HepG2 (cell line): ENCODE measurements around the gene GLB1L3. TPM values are rescaled to one million over a fixed set of nuclear protein-coding genes. Genes with fewer than 3 reads are reported as not detected.

ENCODE experiments used
- PLRG1 ChIP-seq: fragments of 450-650 bp; conservative IDR thresholded peaks from 2 replicates; pipeline ENCODE4 v1.6.1; 2016
- ZNF484 ChIP-seq: sonication (generic); formaldehyde crosslinking; IDR thresholded peaks from 2 replicates; pipeline ENCODE4 v1.5.1; 2020; ENCODE audit warnings: mild to moderate bottlenecking, low read depth, missing genetic modification reagents, borderline replicate concordance
- polyA plus RNA-seq, 8 experiments: library from polyadenylated mRNA; depleted of rRNA in 3 of 8; stranded (reverse) in 7 of 8; unstranded in 1 of 8; fragments of >200 nt; fragmentation: Illumina TruSeq in 4 of 8; extraction: Trizol in 4 of 8; gene quantifications; 2 replicates each; pipeline versions ENCODE4 v1.2.1 to v1.2.3, GENCODE V29; 2011 to 2016; ENCODE audit warnings: low read depth in 4 of 8, missing spikeins in 1 of 8, mixed read lengths in 1 of 8; ENCODE audit not compliant: insufficient read depth in 1 of 8
- total RNA-seq, 5 experiments: library from RNA; depleted of rRNA; stranded (reverse); fragments of >200 nt; fragmentation: Illumina TruSeq; extraction: Trizol; gene quantifications; 2 replicates each; pipeline ENCODE4 v1.2.3, GENCODE V29; 2016; ENCODE audit warnings: low read depth in 1 of 5
- TF ChIP-seq, protein P1 (sequence below): sonication (generic); formaldehyde crosslinking; IDR thresholded peaks from 2 replicates; pipeline ENCODE4 v1.8.0; 2022; ENCODE audit warnings: missing genetic modification reagents, mild to moderate bottlenecking, moderate library complexity, borderline replicate concordance
- TF ChIP-seq, protein P2 (sequence below): sonication (generic); formaldehyde crosslinking; IDR thresholded peaks from 2 replicates; pipeline ENCODE4 v1.5.0; 2020; ENCODE audit warnings: mild to moderate bottlenecking, missing genetic modification reagents, borderline replicate concordance
- TF ChIP-seq, protein P3 (sequence below): sonication (generic); formaldehyde crosslinking; IDR thresholded peaks from 2 replicates; pipeline ENCODE4 v1.4.0; 2020; ENCODE audit warnings: missing genetic modification reagents

The GLB1L3 gene
- total and polyA plus RNA-seq, 2 of the 13 experiments (the other 11 are each of a cell fraction or from before 2014, with no cell fraction given), result not detected

DNA sequence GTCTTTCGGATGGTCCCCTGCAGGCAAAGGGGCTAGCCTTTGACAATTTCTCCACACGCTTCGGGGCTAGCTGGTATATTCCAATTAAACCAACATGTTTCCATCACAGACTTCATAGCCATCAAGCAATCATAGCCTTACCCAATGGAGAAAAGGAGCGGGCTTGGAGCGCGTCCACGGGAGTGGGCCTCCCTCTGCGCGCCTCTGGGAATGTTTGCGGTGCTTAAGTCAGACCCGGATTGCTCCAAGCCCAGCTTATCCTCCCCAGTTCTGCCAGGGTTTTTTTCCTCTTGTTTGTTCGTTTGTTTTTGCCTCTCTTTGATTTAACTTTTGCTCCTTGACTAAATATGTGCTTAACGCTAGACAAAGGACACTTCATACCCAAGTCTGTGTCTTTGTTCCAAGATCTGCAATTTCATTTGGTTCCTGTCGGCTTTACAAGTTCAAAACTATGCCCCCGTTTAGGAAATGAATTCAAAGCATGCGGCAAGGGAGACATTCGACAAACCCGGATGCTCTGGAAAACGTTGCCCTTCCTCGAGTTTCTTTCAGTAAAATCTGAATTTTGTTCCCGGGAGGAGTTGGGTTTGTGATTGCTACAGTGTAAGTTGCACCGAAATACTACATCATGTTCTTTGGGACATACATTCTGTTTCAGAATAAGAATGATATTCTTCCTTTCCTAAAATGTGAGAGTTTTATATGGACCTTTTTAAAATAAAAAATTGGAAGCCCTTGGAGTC lies 54.6 kb downstream of the GLB1L3 start (continued):
- TF ChIP-seq, protein P1, sequence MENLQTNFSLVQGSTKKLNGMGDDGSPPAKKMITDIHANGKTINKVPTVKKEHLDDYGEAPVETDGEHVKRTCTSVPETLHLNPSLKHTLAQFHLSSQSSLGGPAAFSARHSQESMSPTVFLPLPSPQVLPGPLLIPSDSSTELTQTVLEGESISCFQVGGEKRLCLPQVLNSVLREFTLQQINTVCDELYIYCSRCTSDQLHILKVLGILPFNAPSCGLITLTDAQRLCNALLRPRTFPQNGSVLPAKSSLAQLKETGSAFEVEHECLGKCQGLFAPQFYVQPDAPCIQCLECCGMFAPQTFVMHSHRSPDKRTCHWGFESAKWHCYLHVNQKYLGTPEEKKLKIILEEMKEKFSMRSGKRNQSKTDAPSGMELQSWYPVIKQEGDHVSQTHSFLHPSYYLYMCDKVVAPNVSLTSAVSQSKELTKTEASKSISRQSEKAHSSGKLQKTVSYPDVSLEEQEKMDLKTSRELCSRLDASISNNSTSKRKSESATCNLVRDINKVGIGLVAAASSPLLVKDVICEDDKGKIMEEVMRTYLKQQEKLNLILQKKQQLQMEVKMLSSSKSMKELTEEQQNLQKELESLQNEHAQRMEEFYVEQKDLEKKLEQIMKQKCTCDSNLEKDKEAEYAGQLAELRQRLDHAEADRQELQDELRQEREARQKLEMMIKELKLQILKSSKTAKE (CRISPR knock-in tag), result no peak
- TF ChIP-seq PLRG1, result no peak
- TF ChIP-seq, protein P2, sequence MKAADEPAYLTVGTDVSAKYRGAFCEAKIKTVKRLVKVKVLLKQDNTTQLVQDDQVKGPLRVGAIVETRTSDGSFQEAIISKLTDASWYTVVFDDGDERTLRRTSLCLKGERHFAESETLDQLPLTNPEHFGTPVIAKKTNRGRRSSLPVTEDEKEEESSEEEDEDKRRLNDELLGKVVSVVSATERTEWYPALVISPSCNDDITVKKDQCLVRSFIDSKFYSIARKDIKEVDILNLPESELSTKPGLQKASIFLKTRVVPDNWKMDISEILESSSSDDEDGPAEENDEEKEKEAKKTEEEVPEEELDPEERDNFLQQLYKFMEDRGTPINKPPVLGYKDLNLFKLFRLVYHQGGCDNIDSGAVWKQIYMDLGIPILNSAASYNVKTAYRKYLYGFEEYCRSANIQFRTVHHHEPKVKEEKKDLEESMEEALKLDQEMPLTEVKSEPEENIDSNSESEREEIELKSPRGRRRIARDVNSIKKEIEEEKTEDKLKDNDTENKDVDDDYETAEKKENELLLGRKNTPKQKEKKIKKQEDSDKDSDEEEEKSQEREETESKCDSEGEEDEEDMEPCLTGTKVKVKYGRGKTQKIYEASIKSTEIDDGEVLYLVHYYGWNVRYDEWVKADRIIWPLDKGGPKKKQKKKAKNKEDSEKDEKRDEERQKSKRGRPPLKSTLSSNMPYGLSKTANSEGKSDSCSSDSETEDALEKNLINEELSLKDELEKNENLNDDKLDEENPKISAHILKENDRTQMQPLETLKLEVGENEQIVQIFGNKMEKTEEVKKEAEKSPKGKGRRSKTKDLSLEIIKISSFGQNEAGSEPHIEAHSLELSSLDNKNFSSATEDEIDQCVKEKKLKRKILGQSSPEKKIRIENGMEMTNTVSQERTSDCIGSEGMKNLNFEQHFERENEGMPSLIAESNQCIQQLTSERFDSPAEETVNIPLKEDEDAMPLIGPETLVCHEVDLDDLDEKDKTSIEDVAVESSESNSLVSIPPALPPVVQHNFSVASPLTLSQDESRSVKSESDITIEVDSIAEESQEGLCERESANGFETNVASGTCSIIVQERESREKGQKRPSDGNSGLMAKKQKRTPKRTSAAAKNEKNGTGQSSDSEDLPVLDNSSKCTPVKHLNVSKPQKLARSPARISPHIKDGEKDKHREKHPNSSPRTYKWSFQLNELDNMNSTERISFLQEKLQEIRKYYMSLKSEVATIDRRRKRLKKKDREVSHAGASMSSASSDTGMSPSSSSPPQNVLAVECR (CRISPR knock-in tag), result no peak
- TF ChIP-seq, protein P3, sequence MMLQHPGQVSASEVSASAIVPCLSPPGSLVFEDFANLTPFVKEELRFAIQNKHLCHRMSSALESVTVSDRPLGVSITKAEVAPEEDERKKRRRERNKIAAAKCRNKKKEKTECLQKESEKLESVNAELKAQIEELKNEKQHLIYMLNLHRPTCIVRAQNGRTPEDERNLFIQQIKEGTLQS (CRISPR knock-in tag), result no peak
- TF ChIP-seq ZNF484, result no peak
